ENCODE results near the gene PIK3CB.

Gene PIK3CB

GRCh38 chr3:138625707-138626365 is 208.9 kb downstream of the PIK3CB start (continued):
- TF ChIP-seq, protein P1, sequence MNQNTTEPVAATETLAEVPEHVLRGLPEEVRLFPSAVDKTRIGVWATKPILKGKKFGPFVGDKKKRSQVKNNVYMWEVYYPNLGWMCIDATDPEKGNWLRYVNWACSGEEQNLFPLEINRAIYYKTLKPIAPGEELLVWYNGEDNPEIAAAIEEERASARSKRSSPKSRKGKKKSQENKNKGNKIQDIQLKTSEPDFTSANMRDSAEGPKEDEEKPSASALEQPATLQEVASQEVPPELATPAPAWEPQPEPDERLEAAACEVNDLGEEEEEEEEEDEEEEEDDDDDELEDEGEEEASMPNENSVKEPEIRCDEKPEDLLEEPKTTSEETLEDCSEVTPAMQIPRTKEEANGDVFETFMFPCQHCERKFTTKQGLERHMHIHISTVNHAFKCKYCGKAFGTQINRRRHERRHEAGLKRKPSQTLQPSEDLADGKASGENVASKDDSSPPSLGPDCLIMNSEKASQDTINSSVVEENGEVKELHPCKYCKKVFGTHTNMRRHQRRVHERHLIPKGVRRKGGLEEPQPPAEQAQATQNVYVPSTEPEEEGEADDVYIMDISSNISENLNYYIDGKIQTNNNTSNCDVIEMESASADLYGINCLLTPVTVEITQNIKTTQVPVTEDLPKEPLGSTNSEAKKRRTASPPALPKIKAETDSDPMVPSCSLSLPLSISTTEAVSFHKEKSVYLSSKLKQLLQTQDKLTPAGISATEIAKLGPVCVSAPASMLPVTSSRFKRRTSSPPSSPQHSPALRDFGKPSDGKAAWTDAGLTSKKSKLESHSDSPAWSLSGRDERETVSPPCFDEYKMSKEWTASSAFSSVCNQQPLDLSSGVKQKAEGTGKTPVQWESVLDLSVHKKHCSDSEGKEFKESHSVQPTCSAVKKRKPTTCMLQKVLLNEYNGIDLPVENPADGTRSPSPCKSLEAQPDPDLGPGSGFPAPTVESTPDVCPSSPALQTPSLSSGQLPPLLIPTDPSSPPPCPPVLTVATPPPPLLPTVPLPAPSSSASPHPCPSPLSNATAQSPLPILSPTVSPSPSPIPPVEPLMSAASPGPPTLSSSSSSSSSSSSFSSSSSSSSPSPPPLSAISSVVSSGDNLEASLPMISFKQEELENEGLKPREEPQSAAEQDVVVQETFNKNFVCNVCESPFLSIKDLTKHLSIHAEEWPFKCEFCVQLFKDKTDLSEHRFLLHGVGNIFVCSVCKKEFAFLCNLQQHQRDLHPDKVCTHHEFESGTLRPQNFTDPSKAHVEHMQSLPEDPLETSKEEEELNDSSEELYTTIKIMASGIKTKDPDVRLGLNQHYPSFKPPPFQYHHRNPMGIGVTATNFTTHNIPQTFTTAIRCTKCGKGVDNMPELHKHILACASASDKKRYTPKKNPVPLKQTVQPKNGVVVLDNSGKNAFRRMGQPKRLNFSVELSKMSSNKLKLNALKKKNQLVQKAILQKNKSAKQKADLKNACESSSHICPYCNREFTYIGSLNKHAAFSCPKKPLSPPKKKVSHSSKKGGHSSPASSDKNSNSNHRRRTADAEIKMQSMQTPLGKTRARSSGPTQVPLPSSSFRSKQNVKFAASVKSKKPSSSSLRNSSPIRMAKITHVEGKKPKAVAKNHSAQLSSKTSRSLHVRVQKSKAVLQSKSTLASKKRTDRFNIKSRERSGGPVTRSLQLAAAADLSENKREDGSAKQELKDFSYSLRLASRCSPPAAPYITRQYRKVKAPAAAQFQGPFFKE (tag by site-specific recombination; IDR thresholded peaks at IDR 0.05; ENCODE audit: borderline replicate concordance) = no peak

- no peaks in the 10 kb centered on the region for H3K9me3 ChIP-seq (ENCODE audit: control insufficient read depth, insufficient read depth, low read depth, low read length)
- TF ChIP-seq ZNF670 (tag by site-specific recombination; IDR thresholded peaks at IDR 0.05; ENCODE audit: low read depth) = no peak
- TF ChIP-seq ZNF211 (tag by site-specific recombination; IDR thresholded peaks at IDR 0.05; ENCODE audit: low read depth) = no peak
- TF ChIP-seq, protein P1 (tag by site-specific recombination; IDR thresholded peaks at IDR 0.05; ENCODE audit: borderline replicate concordance) = no peak
- no peak for TF ChIP-seq GLIS2 (tag by site-specific recombination; IDR thresholded peaks at IDR 0.05)
- TF ChIP-seq, protein P2, sequence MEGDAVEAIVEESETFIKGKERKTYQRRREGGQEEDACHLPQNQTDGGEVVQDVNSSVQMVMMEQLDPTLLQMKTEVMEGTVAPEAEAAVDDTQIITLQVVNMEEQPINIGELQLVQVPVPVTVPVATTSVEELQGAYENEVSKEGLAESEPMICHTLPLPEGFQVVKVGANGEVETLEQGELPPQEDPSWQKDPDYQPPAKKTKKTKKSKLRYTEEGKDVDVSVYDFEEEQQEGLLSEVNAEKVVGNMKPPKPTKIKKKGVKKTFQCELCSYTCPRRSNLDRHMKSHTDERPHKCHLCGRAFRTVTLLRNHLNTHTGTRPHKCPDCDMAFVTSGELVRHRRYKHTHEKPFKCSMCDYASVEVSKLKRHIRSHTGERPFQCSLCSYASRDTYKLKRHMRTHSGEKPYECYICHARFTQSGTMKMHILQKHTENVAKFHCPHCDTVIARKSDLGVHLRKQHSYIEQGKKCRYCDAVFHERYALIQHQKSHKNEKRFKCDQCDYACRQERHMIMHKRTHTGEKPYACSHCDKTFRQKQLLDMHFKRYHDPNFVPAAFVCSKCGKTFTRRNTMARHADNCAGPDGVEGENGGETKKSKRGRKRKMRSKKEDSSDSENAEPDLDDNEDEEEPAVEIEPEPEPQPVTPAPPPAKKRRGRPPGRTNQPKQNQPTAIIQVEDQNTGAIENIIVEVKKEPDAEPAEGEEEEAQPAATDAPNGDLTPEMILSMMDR (tag by site-specific recombination; IDR thresholded peaks at IDR 0.05) = no peak
- no peak for TF ChIP-seq ZNF48 (tag by site-specific recombination; IDR thresholded peaks at IDR 0.05)
- TF ChIP-seq ZNF707 (tag by site-specific recombination; IDR thresholded peaks at IDR 0.05) = no peak
- TF ChIP-seq ZFP3 (tag by site-specific recombination; IDR thresholded peaks at IDR 0.05; ENCODE audit: low read depth) = no peak
- no peak for TF ChIP-seq BCL11A (tag by site-specific recombination; IDR thresholded peaks at IDR 0.05; ENCODE audit: low read depth)
- TF ChIP-seq ZNF324 (tag by site-specific recombination; IDR thresholded peaks at IDR 0.05) = no peak
- no peak for TF ChIP-seq ZNF266 (tag by site-specific recombination; IDR thresholded peaks at IDR 0.05; ENCODE audit: low read depth)
- H3K4me1 ChIP-seq (ENCODE audit: control insufficient read depth, insufficient read depth, low read length) = no peaks in the 10 kb centered on the region
- peaks cover 0 to 15% of the 10 kb centered on the region in 2 experiments; a peak in 1 of 3 replicates for H3K36me3 ChIP-seq (ENCODE audit: control insufficient read depth in 2 of 2, insufficient read depth in 1 of 2, low read length in 2 of 2)
- ChIA-PET POLR2A (no interaction called here), CTCF (interaction anchor here (1.1 kb wide), 1 partner anchor 292 kb away, joined by 3 read pairs; no protein-coding TSS in a partner anchor)
- no peak overlapping the region for H3K27ac ChIP-seq (ENCODE audit: extremely low read depth, low read depth, low read length)
- no peak overlapping the region for H3K4me3 ChIP-seq (ENCODE audit: low read depth, low read length)
These were observed 210.2 kb downstream of the PIK3CB start for GRCh38 chr3:138624518-138624917.

Measured in HEK293 (cell line).